Stimulated activated memory B cell treated with anti-CD40 and anti-IgM and Interleukin-4, amounts not matched to agents 10 μg/mL and 1 μg/mL and 100 μg/mL, for 72 hours (primary cell): ENCODE results near the gene ADAMTS5.

Experiments
- ATAC-seq: fragments of 150-1000 bp; cut with Tn5 transposase; 2 replicates; pipeline ENCODE4 v1.10.0; 2021
- H3K27ac Mint-ChIP-seq: one replicate; pipeline ENCODE4 v1.8.0; 2022; ENCODE audit warnings: mild to moderate bottlenecking, mixed read lengths
- H3K27me3 Mint-ChIP-seq: one replicate; pipeline ENCODE4 v1.8.0; 2022; ENCODE audit warnings: mixed read lengths
- H3K36me3 Mint-ChIP-seq: one replicate; pipeline ENCODE4 v1.8.0; 2022; ENCODE audit warnings: mixed read lengths
- H3K4me1 Mint-ChIP-seq: one replicate; pipeline ENCODE4 v1.8.0; 2022; ENCODE audit warnings: mixed read lengths
- H3K4me3 Mint-ChIP-seq: one replicate; pipeline ENCODE4 v1.8.0; 2022; ENCODE audit warnings: mild to moderate bottlenecking, moderate library complexity, mixed read lengths
- H3K9me3 Mint-ChIP-seq: one replicate; pipeline ENCODE4 v1.8.0; 2022; ENCODE audit warnings: mixed read lengths

ADAMTS5 gene

GRCh38 chr21:26958788-26959187 lies 8.1 kb downstream of the ADAMTS5 start:
- no peak overlapping the region for H3K4me3 Mint-ChIP-seq
- H3K27me3 Mint-ChIP-seq, result no peaks in the 10 kb centered on the region
- H3K4me1 Mint-ChIP-seq, result no peaks in the 10 kb centered on the region
- no peaks in the 10 kb centered on the region for H3K36me3 Mint-ChIP-seq
- no peak for ATAC-seq
- no peaks in the 10 kb centered on the region for H3K9me3 Mint-ChIP-seq
- H3K27ac Mint-ChIP-seq, result no peak overlapping the region

GRCh38 chr21:26956813-26957212 lies 10.1 kb downstream of the ADAMTS5 start:
- Mint-ChIP-seq H3K9me3 (no peaks in the 10 kb centered on the region), H3K36me3 (no peaks in the 10 kb centered on the region), H3K4me3 (no peak overlapping the region), H3K4me1 (no peaks in the 10 kb centered on the region), H3K27me3 (no peaks in the 10 kb centered on the region), H3K27ac (no peak overlapping the region)
- ATAC-seq, result no peak

GRCh38 chr21:26956216-26956615 lies 10.7 kb downstream of the ADAMTS5 start:
- Mint-ChIP-seq H3K27ac (no peak overlapping the region), H3K27me3 (no peaks in the 10 kb centered on the region), H3K4me1 (no peaks in the 10 kb centered on the region), H3K36me3 (no peaks in the 10 kb centered on the region), H3K9me3 (no peaks in the 10 kb centered on the region), H3K4me3 (no peak overlapping the region)
- ATAC-seq, result no peak

- no peak for ATAC-seq
- H3K4me1 Mint-ChIP-seq, result no peaks in the 10 kb centered on the region
- no peaks in the 10 kb centered on the region for H3K27me3 Mint-ChIP-seq
- H3K36me3 Mint-ChIP-seq, result no peaks in the 10 kb centered on the region
- H3K27ac Mint-ChIP-seq, result no peak overlapping the region
- H3K4me3 Mint-ChIP-seq, result no peak overlapping the region
- no peaks in the 10 kb centered on the region for H3K9me3 Mint-ChIP-seq
These were observed 12.2 kb downstream of the ADAMTS5 start for GRCh38 chr21:26954662-26955121.

- Mint-ChIP-seq H3K4me3 (no peak overlapping the region), H3K27ac (no peak overlapping the region), H3K4me1 (no peaks in the 10 kb centered on the region), H3K9me3 (no peaks in the 10 kb centered on the region), H3K27me3 (no peaks in the 10 kb centered on the region), H3K36me3 (no peaks in the 10 kb centered on the region)
- ATAC-seq, result no peak
These were observed 14.4 kb downstream of the ADAMTS5 start for GRCh38 chr21:26952374-26953066.

GRCh38 chr21:26949830-26950229 lies 17.1 kb downstream of the ADAMTS5 start:
- no peaks in the 10 kb centered on the region for H3K9me3 Mint-ChIP-seq
- ATAC-seq, result no peak
- no peak overlapping the region for H3K4me3 Mint-ChIP-seq
- no peak overlapping the region for H3K27ac Mint-ChIP-seq
- no peaks in the 10 kb centered on the region for H3K4me1 Mint-ChIP-seq
- no peaks in the 10 kb centered on the region for H3K36me3 Mint-ChIP-seq
- no peaks in the 10 kb centered on the region for H3K27me3 Mint-ChIP-seq

- Mint-ChIP-seq H3K27me3 (no peaks in the 10 kb centered on the region), H3K4me1 (no peaks in the 10 kb centered on the region), H3K36me3 (no peaks in the 10 kb centered on the region), H3K4me3 (no peak overlapping the region), H3K9me3 (no peaks in the 10 kb centered on the region), H3K27ac (no peak overlapping the region)
- no peak for ATAC-seq
These were observed 18.7 kb downstream of the ADAMTS5 start for GRCh38 chr21:26948194-26948593.

- Mint-ChIP-seq H3K27me3 (no peaks in the 10 kb centered on the region), H3K27ac (no peak overlapping the region), H3K36me3 (no peaks in the 10 kb centered on the region), H3K4me1 (no peaks in the 10 kb centered on the region), H3K9me3 (no peaks in the 10 kb centered on the region), H3K4me3 (no peak overlapping the region)
- no peak for ATAC-seq
These were observed 20.0 kb downstream of the ADAMTS5 start for GRCh38 chr21:26946744-26947446.

- no peaks in the 10 kb centered on the region for H3K27me3 Mint-ChIP-seq
These were observed 20.8 kb downstream of the ADAMTS5 start for GRCh38 chr21:26945916-26946675.

GRCh38 chr21:26943921-26944320 lies 23.0 kb downstream of the ADAMTS5 start:
- no peak overlapping the region for H3K4me3 Mint-ChIP-seq
- no peak overlapping the region for H3K27ac Mint-ChIP-seq
- H3K36me3 Mint-ChIP-seq, result no peaks in the 10 kb centered on the region
- no peak for ATAC-seq
- H3K27me3 Mint-ChIP-seq, result no peaks in the 10 kb centered on the region
- H3K4me1 Mint-ChIP-seq, result no peaks in the 10 kb centered on the region
- no peaks in the 10 kb centered on the region for H3K9me3 Mint-ChIP-seq

More at GRCh38 chr21:26945916-26946675, 20.8 kb downstream of the ADAMTS5 start:
- ATAC-seq, result no peak
- H3K4me1 Mint-ChIP-seq, result no peaks in the 10 kb centered on the region
- H3K27ac Mint-ChIP-seq, result no peak overlapping the region
- no peak overlapping the region for H3K4me3 Mint-ChIP-seq
- no peaks in the 10 kb centered on the region for H3K36me3 Mint-ChIP-seq
- H3K9me3 Mint-ChIP-seq, result no peaks in the 10 kb centered on the region

- Mint-ChIP-seq H3K27ac (no peak overlapping the region), H3K9me3 (peaks cover 2% of the 10 kb centered on the region), H3K4me3 (no peak overlapping the region), H3K27me3 (no peaks in the 10 kb centered on the region), H3K36me3 (no peaks in the 10 kb centered on the region), H3K4me1 (no peaks in the 10 kb centered on the region)
- no peak for ATAC-seq
These were observed 25.5 kb downstream of the ADAMTS5 start for GRCh38 chr21:26941421-26941820.

GRCh38 chr21:26939601-26940111 lies 27.2 kb downstream of the ADAMTS5 start:
- ATAC-seq, result no peak
- peaks cover 2% of the 10 kb centered on the region for H3K9me3 Mint-ChIP-seq
- H3K4me1 Mint-ChIP-seq, result no peaks in the 10 kb centered on the region
- H3K4me3 Mint-ChIP-seq, result no peak overlapping the region
- H3K27me3 Mint-ChIP-seq, result no peaks in the 10 kb centered on the region
- no peak overlapping the region for H3K27ac Mint-ChIP-seq
- H3K36me3 Mint-ChIP-seq, result no peaks in the 10 kb centered on the region

- Mint-ChIP-seq H3K9me3 (peaks cover 2% of the 10 kb centered on the region), H3K4me3 (no peak overlapping the region), H3K36me3 (no peaks in the 10 kb centered on the region), H3K27me3 (no peaks in the 10 kb centered on the region), H3K27ac (no peak overlapping the region), H3K4me1 (no peaks in the 10 kb centered on the region)
- ATAC-seq, result no peak
These were observed 30.2 kb downstream of the ADAMTS5 start for GRCh38 chr21:26936641-26937040.

- H3K4me1 Mint-ChIP-seq, result no peaks in the 10 kb centered on the region
These were observed 30.9 kb downstream of the ADAMTS5 start for GRCh38 chr21:26935977-26936376.

GRCh38 chr21:26934383-26934782 lies 32.5 kb downstream of the ADAMTS5 start:
- Mint-ChIP-seq H3K36me3 (no peaks in the 10 kb centered on the region), H3K27me3 (no peaks in the 10 kb centered on the region), H3K4me3 (no peak overlapping the region), H3K4me1 (no peaks in the 10 kb centered on the region), H3K9me3 (peaks cover 2% of the 10 kb centered on the region), H3K27ac (no peak overlapping the region)
- ATAC-seq, result no peak

More at GRCh38 chr21:26935977-26936376, 30.9 kb downstream of the ADAMTS5 start:
- Mint-ChIP-seq H3K4me3 (no peak overlapping the region), H3K9me3 (peaks cover 2% of the 10 kb centered on the region), H3K27ac (no peak overlapping the region), H3K27me3 (no peaks in the 10 kb centered on the region), H3K36me3 (no peaks in the 10 kb centered on the region)
- no peak for ATAC-seq
